HG02642 (cell line): ENCODE measurements around the gene SLC16A12.
"Not testable (repeated sequence)": the region's sequence is repeated elsewhere in the genome, so short reads cannot be mapped to it uniquely, and the experiment has no call there.

Experiments
- ATAC-seq: cut with Tn5 transposase; IDR thresholded peaks from one replicate; pipeline ENCODE4 v1.9.1; 2021; ENCODE audit warnings: mild to moderate bottlenecking; ENCODE audit not compliant: unreplicated experiment, poor library complexity

The SLC16A12 gene

GRCh38 chr10:89549510-89549909, 14.1 kb upstream of the SLC16A12 start:
- ATAC-seq = no peak

GRCh38 chr10:89548673-89549072, 13.3 kb upstream of the SLC16A12 start:
- no peak for ATAC-seq

- no peak for ATAC-seq
These were observed 12.6 kb upstream of the SLC16A12 start for GRCh38 chr10:89547853-89548513.

GRCh38 chr10:89546651-89547050, 11.3 kb upstream of the SLC16A12 start:
- not testable (repeated sequence) for ATAC-seq

GRCh38 chr10:89543841-89544240, 8.4 kb upstream of the SLC16A12 start:
- no peak for ATAC-seq

- no peak for ATAC-seq
These were observed 5.1 kb upstream of the SLC16A12 start for GRCh38 chr10:89540420-89540949.

GRCh38 chr10:89537364-89537763, 2.0 kb upstream of the SLC16A12 start:
- no peak for ATAC-seq

- ATAC-seq = no peak
These were observed 590 bp upstream of the SLC16A12 start for GRCh38 chr10:89536013-89536354.

GRCh38 chr10:89534826-89535166, 598 bp downstream of the SLC16A12 start:
- ATAC-seq = no peak

- ATAC-seq = no peak
These were observed 2.9 kb downstream of the SLC16A12 start for GRCh38 chr10:89532476-89532875.

- ATAC-seq = no peak
These were observed 4.0 kb downstream of the SLC16A12 start for GRCh38 chr10:89531359-89531758.

- ATAC-seq = not testable (repeated sequence)
These were observed 5.7 kb downstream of the SLC16A12 start for GRCh38 chr10:89529711-89530110.

- ATAC-seq = no peak
These were observed 9.0 kb downstream of the SLC16A12 start for GRCh38 chr10:89526358-89526757.

- no peak for ATAC-seq
These were observed 9.8 kb downstream of the SLC16A12 start for GRCh38 chr10:89525556-89525955.

GRCh38 chr10:89524279-89524678, 11.1 kb downstream of the SLC16A12 start:
- ATAC-seq = no peak

- ATAC-seq = no peak
These were observed 12.1 kb downstream of the SLC16A12 start for GRCh38 chr10:89523274-89523673.

- no peak for ATAC-seq
These were observed 12.9 kb downstream of the SLC16A12 start for GRCh38 chr10:89522463-89522862.

- ATAC-seq = no peak
These were observed 14.0 kb downstream of the SLC16A12 start for GRCh38 chr10:89521368-89521767.

- ATAC-seq = no peak
These were observed 14.7 kb downstream of the SLC16A12 start for GRCh38 chr10:89520706-89521105.

GRCh38 chr10:89518876-89519842, 16.2 kb downstream of the SLC16A12 start:
- ATAC-seq = no peak

GRCh38 chr10:89518108-89518507, 17.3 kb downstream of the SLC16A12 start:
- ATAC-seq = no peak
